ENCODE measurements around the gene SUGCT. TPM values are rescaled to one million over a fixed set of nuclear protein-coding genes. Genes with fewer than 3 reads are reported as not detected.

The SUGCT gene
- total RNA-seq, 1 donor from 2014 or later = 12.0 TPM

DNA sequence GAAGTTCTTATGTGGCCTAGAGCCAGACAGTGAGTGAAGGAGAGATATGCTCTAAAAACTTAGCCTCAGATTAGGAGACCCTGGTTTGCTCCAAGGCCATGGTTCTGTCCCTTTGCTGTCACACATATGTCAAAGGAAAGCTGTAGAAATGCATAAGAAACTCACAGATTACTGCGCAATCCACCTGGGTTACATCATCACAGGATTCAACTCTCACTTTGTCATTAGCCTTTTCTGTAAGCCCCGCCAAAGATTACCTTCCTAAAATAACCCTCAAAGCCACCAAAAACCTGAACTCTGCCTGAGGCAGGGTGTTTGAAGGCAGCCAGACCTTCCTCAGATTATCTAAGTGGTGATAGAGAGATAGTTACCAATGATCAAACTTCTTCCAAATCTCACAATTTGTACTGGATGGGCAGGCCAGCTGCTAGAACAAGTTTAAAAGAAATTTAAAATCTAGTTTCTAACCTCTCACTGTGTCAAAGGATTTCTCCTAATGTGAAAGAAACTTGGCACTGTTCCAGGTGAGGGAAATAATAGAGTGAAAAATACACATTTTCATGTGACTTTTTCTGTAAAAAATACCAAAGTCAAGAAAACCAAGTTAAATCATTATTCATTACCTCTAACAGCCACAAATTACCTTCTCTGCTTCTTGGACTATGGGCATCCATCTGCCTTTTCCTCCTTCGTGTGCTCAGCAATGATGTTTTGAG is 567.2 kb downstream of the SUGCT start:
- H3K4me3 ChIP-seq (ENCODE audit: low read length in 3 of 3) = no peak overlapping the region
- H3K4me1 ChIP-seq (ENCODE audit: control insufficient read depth in 3 of 3, insufficient read depth in 3 of 3, low read length in 3 of 3) = no peaks in the 10 kb centered on the region
- no peaks in the 10 kb centered on the region for H3K27me3 ChIP-seq (ENCODE audit: control insufficient read depth in 3 of 3, insufficient read depth in 3 of 3, low read length in 3 of 3)
- no peak overlapping the region for H3K9ac ChIP-seq (ENCODE audit: low read depth in 1 of 3, low read length in 3 of 3)
- no peaks in the 10 kb centered on the region for H3K36me3 ChIP-seq (ENCODE audit: control insufficient read depth in 3 of 3, insufficient read depth in 3 of 3, low read length in 3 of 3)
- no peak overlapping the region for H3K27ac ChIP-seq (ENCODE audit: low read depth, low read length)
- H3K9me3 ChIP-seq (ENCODE audit: control insufficient read depth in 3 of 3, low read length in 3 of 3) = no peaks in the 10 kb centered on the region

DNA sequence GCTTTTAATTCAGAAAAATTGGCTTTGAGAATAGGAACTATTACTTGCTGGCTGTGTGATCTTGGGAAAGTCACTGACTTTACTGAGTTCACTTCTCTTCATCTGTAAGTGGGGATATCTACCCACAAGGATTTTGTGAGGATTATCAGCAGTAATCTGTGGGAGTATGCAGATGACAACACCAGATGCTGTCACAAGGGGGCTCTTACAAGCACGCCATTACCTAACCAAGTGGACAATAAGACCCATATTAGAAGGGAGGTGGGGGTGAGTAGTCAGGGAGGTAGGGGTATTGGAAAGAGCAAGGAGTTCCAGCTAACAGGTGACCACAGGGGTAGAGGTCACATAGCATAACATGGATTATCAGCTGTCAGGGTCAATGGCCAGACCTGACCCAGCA is 569.4 kb downstream of the SUGCT start:
- no peak overlapping the region for H3K9ac ChIP-seq (ENCODE audit: low read depth in 1 of 3, low read length in 3 of 3)
- no peaks in the 10 kb centered on the region for H3K36me3 ChIP-seq (ENCODE audit: control insufficient read depth in 3 of 3, insufficient read depth in 3 of 3, low read length in 3 of 3)
- H3K4me3 ChIP-seq (ENCODE audit: low read length in 3 of 3) = no peak overlapping the region
- no peak overlapping the region for H3K27ac ChIP-seq (ENCODE audit: low read depth, low read length)
- H3K27me3 ChIP-seq (ENCODE audit: control insufficient read depth in 3 of 3, insufficient read depth in 3 of 3, low read length in 3 of 3) = no peaks in the 10 kb centered on the region
- H3K9me3 ChIP-seq (ENCODE audit: control insufficient read depth in 3 of 3, low read length in 3 of 3) = no peaks in the 10 kb centered on the region
- no peaks in the 10 kb centered on the region for H3K4me1 ChIP-seq (ENCODE audit: control insufficient read depth in 3 of 3, insufficient read depth in 3 of 3, low read length in 3 of 3)

DNA sequence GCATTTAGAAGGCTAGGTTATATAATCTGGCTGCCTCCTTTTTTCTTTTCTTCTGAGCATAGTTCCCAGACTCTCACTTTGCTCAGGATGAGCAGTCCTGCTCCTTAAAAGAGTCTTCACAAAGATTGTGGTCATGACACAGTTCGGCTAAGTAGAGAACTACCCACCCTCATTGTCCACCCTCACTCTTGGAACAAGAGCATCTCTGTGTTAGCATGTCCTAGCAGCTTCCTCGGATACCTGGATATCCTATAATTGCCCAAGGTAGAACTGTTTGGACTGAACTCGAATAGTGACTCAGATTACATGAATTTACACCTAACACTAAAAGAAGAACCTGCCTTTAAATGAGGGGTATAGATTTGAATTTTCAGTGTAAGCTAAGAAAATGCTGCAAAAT is 572.0 kb downstream of the SUGCT start:
- Histone ChIP-seq H3K36me3 (ENCODE audit: control insufficient read depth in 3 of 3, insufficient read depth in 3 of 3, low read length in 3 of 3) (no peaks in the 10 kb centered on the region), H3K9me3 (ENCODE audit: control insufficient read depth in 3 of 3, low read length in 3 of 3) (no peaks in the 10 kb centered on the region), H3K27me3 (ENCODE audit: control insufficient read depth in 3 of 3, insufficient read depth in 3 of 3, low read length in 3 of 3) (no peaks in the 10 kb centered on the region), H3K9ac (ENCODE audit: low read depth in 1 of 3, low read length in 3 of 3) (no peak overlapping the region), H3K27ac (ENCODE audit: low read depth, low read length) (no peak overlapping the region), H3K4me1 (ENCODE audit: control insufficient read depth in 3 of 3, insufficient read depth in 3 of 3, low read length in 3 of 3) (no peaks in the 10 kb centered on the region), H3K4me3 (ENCODE audit: low read length in 3 of 3) (no peak overlapping the region)

DNA sequence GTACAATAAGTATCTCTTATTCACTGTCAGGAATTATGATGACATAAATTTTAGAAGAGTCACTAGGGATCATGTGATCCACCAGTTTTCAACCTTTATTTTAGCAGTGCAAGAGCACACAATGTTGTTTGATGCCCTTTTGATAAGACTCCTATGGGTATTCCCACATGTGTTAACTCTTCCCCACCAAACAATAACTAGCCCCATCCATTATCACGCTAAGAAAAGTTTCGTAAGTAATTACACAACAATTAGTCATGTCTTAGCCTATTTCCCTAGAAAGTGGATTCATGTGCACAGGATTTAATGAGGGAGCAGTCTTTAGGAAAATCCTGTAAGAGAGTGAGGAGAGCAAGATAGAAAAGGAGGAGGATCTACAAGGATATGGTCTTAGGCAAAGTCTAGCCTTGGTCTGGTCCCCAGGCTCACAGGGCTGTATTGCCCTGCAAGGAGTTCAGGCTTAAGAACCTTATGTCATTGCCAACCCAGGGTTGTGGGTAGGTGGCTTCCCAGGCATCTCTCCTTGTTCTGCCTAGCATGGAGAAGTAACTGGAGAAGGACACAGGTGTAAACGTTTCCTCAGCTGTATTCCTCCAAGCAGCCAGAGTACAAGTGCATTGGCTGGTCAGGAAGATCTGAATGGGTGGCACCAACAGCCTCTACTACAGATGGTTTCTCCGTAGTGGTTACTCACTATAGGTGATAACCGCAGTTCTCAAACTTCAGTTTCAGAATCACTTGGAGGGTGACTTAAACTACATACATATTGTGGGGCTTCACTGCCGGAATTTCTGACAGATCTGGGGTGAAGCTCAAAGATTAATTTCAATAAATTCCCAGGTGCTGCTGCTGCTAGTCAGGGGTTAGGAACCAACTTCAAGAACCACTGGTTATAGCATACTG is 574.5 kb downstream of the SUGCT start:
- no peak overlapping the region for H3K9ac ChIP-seq (ENCODE audit: low read depth in 1 of 3, low read length in 3 of 3)
- no peaks in the 10 kb centered on the region for H3K36me3 ChIP-seq (ENCODE audit: control insufficient read depth in 3 of 3, insufficient read depth in 3 of 3, low read length in 3 of 3)
- no peaks in the 10 kb centered on the region for H3K27me3 ChIP-seq (ENCODE audit: control insufficient read depth in 3 of 3, insufficient read depth in 3 of 3, low read length in 3 of 3)
- no peak overlapping the region for H3K27ac ChIP-seq (ENCODE audit: low read depth, low read length)
- H3K9me3 ChIP-seq (ENCODE audit: control insufficient read depth in 3 of 3, low read length in 3 of 3) = no peaks in the 10 kb centered on the region
- H3K4me3 ChIP-seq (ENCODE audit: low read length in 3 of 3) = no peak overlapping the region
- no peaks in the 10 kb centered on the region for H3K4me1 ChIP-seq (ENCODE audit: control insufficient read depth in 3 of 3, insufficient read depth in 3 of 3, low read length in 3 of 3)

DNA sequence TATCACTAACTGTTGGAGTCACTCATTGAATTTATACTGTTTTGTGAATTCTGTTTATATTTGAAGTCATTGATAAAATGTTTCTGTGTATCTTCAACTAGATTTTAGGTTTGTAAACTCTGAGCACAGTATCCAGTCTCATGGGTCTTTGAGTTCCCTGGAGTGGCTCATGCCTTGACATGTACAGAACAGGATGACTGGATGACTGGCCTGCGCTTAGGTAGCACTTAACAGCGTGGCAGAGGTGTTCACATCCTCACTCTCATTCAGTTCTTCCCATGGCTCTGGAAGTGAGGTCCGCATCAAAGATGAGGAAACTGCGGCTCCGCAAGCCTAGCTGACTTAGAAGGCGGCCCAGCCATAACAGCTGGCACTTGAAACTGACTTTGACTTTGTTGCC is 576.9 kb downstream of the SUGCT start:
- Histone ChIP-seq H3K27ac (ENCODE audit: low read depth, low read length) (no peak overlapping the region), H3K9me3 (ENCODE audit: control insufficient read depth in 3 of 3, low read length in 3 of 3) (no peaks in the 10 kb centered on the region), H3K4me3 (ENCODE audit: low read length in 3 of 3) (no peak overlapping the region), H3K4me1 (ENCODE audit: control insufficient read depth in 3 of 3, insufficient read depth in 3 of 3, low read length in 3 of 3) (peaks cover 0 to 4% (median 0%) of the 10 kb centered on the region in 3 donors), H3K36me3 (ENCODE audit: control insufficient read depth in 3 of 3, insufficient read depth in 3 of 3, low read length in 3 of 3) (no peaks in the 10 kb centered on the region), H3K9ac (ENCODE audit: low read depth in 1 of 3, low read length in 3 of 3) (no peak overlapping the region), H3K27me3 (ENCODE audit: control insufficient read depth in 3 of 3, insufficient read depth in 3 of 3, low read length in 3 of 3) (no peaks in the 10 kb centered on the region)

GRCh38 chr7:40714363-40715052 is 579.7 kb downstream of the SUGCT start:
- no peak overlapping the region for H3K4me3 ChIP-seq (ENCODE audit: low read length in 3 of 3)
- H3K9me3 ChIP-seq (ENCODE audit: control insufficient read depth in 3 of 3, low read length in 3 of 3) = no peaks in the 10 kb centered on the region

DNA sequence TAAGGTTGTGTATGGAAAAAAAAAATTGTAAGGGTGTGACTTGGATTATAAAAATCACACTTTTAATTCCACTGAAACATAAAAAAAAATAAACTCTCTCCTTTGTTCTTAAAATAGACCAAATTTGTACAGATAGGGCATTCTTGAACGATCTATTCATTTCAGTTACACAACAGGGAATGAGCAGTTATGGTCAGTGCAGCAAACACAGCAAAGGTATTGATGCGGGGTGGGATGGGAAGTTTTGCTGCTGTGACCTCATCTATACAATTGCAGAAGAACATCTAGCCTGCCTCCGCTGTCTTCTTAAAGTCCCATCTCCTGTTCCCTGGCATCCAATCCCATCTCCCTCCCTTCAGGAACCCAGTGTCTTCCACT is 580.2 kb downstream of the SUGCT start:
- Histone ChIP-seq H3K36me3 (ENCODE audit: control insufficient read depth in 3 of 3, insufficient read depth in 3 of 3, low read length in 3 of 3) (no peaks in the 10 kb centered on the region), H3K27me3 (ENCODE audit: control insufficient read depth in 3 of 3, insufficient read depth in 3 of 3, low read length in 3 of 3) (no peaks in the 10 kb centered on the region), H3K27ac (ENCODE audit: low read depth, low read length) (no peak overlapping the region), H3K9me3 (ENCODE audit: control insufficient read depth in 3 of 3, low read length in 3 of 3) (no peaks in the 10 kb centered on the region), H3K4me1 (ENCODE audit: control insufficient read depth in 3 of 3, insufficient read depth in 3 of 3, low read length in 3 of 3) (peaks cover 0 to 4% (median 3%) of the 10 kb centered on the region in 3 donors), H3K9ac (ENCODE audit: low read depth in 1 of 3, low read length in 3 of 3) (no peak overlapping the region), H3K4me3 (ENCODE audit: low read length in 3 of 3) (no peak overlapping the region)

More at GRCh38 chr7:40714363-40715052, 579.7 kb downstream of the SUGCT start:
- Histone ChIP-seq H3K27ac (ENCODE audit: low read depth, low read length) (no peak overlapping the region), H3K4me1 (ENCODE audit: control insufficient read depth in 3 of 3, insufficient read depth in 3 of 3, low read length in 3 of 3) (peaks cover 0 to 4% (median 3%) of the 10 kb centered on the region in 3 donors), H3K36me3 (ENCODE audit: control insufficient read depth in 3 of 3, insufficient read depth in 3 of 3, low read length in 3 of 3) (no peaks in the 10 kb centered on the region), H3K27me3 (ENCODE audit: control insufficient read depth in 3 of 3, insufficient read depth in 3 of 3, low read length in 3 of 3) (no peaks in the 10 kb centered on the region), H3K9ac (ENCODE audit: low read depth in 1 of 3, low read length in 3 of 3) (no peak overlapping the region)

DNA sequence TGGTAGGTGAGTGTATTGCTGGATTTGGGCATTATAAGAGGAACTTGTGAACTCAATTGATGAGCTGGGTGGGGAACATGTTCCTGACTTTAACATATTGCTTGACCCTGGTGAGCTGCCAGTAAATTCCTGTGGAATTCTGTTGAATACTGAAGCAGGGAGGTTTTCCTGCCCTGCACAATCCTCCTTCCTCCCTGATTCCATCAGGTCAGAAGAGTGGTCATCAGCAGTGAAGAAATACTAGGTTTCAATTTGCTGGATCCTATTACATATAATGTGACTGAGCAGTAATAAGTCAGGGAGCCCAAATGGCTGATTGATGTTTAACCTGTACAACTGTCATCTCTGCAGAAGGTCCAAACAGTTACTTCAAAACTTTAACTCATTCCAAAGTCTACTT is 581.2 kb downstream of the SUGCT start:
- Histone ChIP-seq H3K9me3 (ENCODE audit: control insufficient read depth in 3 of 3, low read length in 3 of 3) (no peaks in the 10 kb centered on the region), H3K36me3 (ENCODE audit: control insufficient read depth in 3 of 3, insufficient read depth in 3 of 3, low read length in 3 of 3) (no peaks in the 10 kb centered on the region), H3K4me3 (ENCODE audit: low read length in 3 of 3) (no peak overlapping the region), H3K4me1 (ENCODE audit: control insufficient read depth in 3 of 3, insufficient read depth in 3 of 3, low read length in 3 of 3) (peaks cover 0 to 4% (median 3%) of the 10 kb centered on the region in 3 donors), H3K9ac (ENCODE audit: low read depth in 1 of 3, low read length in 3 of 3) (no peak overlapping the region), H3K27ac (ENCODE audit: low read depth, low read length) (no peak overlapping the region), H3K27me3 (ENCODE audit: control insufficient read depth in 3 of 3, insufficient read depth in 3 of 3, low read length in 3 of 3) (no peaks in the 10 kb centered on the region)

DNA sequence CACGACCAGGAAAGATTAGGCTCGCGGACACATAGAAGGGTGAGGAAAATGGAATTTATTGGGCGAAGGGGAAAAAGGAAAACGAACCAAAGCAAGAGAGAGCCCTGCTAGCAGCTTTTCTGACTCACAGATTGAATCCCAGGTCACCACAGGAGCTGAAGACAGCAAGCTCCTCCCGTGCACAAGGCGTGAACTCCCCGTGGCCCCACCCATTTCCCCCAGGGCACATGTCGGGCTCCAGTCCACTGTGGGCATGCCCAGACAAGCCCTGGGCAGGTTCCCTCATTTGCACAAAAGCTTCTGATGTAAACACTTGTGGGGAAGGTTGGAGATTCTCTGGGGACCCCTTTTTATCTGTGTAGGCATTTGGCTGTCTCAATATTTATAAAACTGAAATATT is 582.4 kb downstream of the SUGCT start:
- Histone ChIP-seq H3K4me1 (ENCODE audit: control insufficient read depth in 3 of 3, insufficient read depth in 3 of 3, low read length in 3 of 3) (peaks cover 2 to 4% (median 3%) of the 10 kb centered on the region in 3 donors), H3K36me3 (ENCODE audit: control insufficient read depth in 3 of 3, insufficient read depth in 3 of 3, low read length in 3 of 3) (no peaks in the 10 kb centered on the region), H3K9me3 (ENCODE audit: control insufficient read depth in 3 of 3, low read length in 3 of 3) (no peaks in the 10 kb centered on the region), H3K27me3 (ENCODE audit: control insufficient read depth in 3 of 3, insufficient read depth in 3 of 3, low read length in 3 of 3) (no peaks in the 10 kb centered on the region), H3K9ac (ENCODE audit: low read depth in 1 of 3, low read length in 3 of 3) (peak overlapping the region in 1 of 3 donors; percentile 34), H3K4me3 (ENCODE audit: low read length in 3 of 3) (no peak overlapping the region), H3K27ac (ENCODE audit: low read depth, low read length) (no peak overlapping the region)

- no peak overlapping the region for H3K4me3 ChIP-seq (ENCODE audit: low read length in 3 of 3)
- H3K27ac ChIP-seq (ENCODE audit: low read depth, low read length) = no peak overlapping the region
- H3K9me3 ChIP-seq (ENCODE audit: control insufficient read depth in 3 of 3, low read length in 3 of 3) = no peaks in the 10 kb centered on the region
These were observed 585.6 kb downstream of the SUGCT start for GRCh38 chr7:40720416-40720815.

More at GRCh38 chr7:40720416-40720815, 585.6 kb downstream of the SUGCT start:
- no peak overlapping the region for H3K9ac ChIP-seq (ENCODE audit: low read depth in 1 of 3, low read length in 3 of 3)
- no peaks in the 10 kb centered on the region for H3K27me3 ChIP-seq (ENCODE audit: control insufficient read depth in 3 of 3, insufficient read depth in 3 of 3, low read length in 3 of 3)
- H3K4me1 ChIP-seq (ENCODE audit: control insufficient read depth in 3 of 3, insufficient read depth in 3 of 3, low read length in 3 of 3) = peaks cover 3 to 4% (median 3%) of the 10 kb centered on the region in 3 donors
- no peaks in the 10 kb centered on the region for H3K36me3 ChIP-seq (ENCODE audit: control insufficient read depth in 3 of 3, insufficient read depth in 3 of 3, low read length in 3 of 3)
